Measurements from ENCODE around the gene ZNF277.

Gene ZNF277

GRCh38 chr7:112359086-112359485, 152.6 kb downstream of the ZNF277 start:
- no peak for DNase-seq

- DNase-seq = no peak
These were observed 154.2 kb downstream of the ZNF277 start for GRCh38 chr7:112360681-112361080.

- no peak for DNase-seq
These were observed 154.7 kb downstream of the ZNF277 start for GRCh38 chr7:112361154-112361553.

- DNase-seq = no peak
These were observed 155.7 kb downstream of the ZNF277 start for GRCh38 chr7:112362053-112362650.

GRCh38 chr7:112362731-112363131, 156.2 kb downstream of the ZNF277 start:
- DNase-seq = no peak

- DNase-seq = no peak
These were observed 157.9 kb downstream of the ZNF277 start for GRCh38 chr7:112364388-112364787.

- DNase-seq = no peak
These were observed 159.1 kb downstream of the ZNF277 start for GRCh38 chr7:112365551-112365950.

- DNase-seq = no peak
These were observed 160.4 kb downstream of the ZNF277 start for GRCh38 chr7:112366886-112367285.

GRCh38 chr7:112370436-112370835, 163.9 kb downstream of the ZNF277 start:
- no peak for DNase-seq

GRCh38 chr7:112371701-112372100, 165.2 kb downstream of the ZNF277 start:
- DNase-seq = no peak

GRCh38 chr7:112372101-112372500, 165.6 kb downstream of the ZNF277 start:
- no peak for DNase-seq

GRCh38 chr7:112377593-112377992, 171.1 kb downstream of the ZNF277 start:
- no peak for DNase-seq

- no peak for DNase-seq
These were observed 175.0 kb downstream of the ZNF277 start for GRCh38 chr7:112381311-112382091.

GRCh38 chr7:112383671-112384417, 177.3 kb downstream of the ZNF277 start:
- DNase-seq = no peak

GRCh38 chr7:112385516-112385915, 179.0 kb downstream of the ZNF277 start:
- no peak for DNase-seq

GRCh38 chr7:112386619-112387018, 180.1 kb downstream of the ZNF277 start:
- no peak for DNase-seq

- DNase-seq = no peak
These were observed 183.7 kb downstream of the ZNF277 start for GRCh38 chr7:112390167-112390566.

- DNase-seq = peak; percentile 53
These were observed 184.8 kb downstream of the ZNF277 start for GRCh38 chr7:112391079-112391821.

- DNase-seq = peak; percentile 73
These were observed 185.4 kb downstream of the ZNF277 start for GRCh38 chr7:112391841-112392286.

All from CD4-positive, alpha-beta T cell treated with Interferon gamma for 1 hour (primary cell).